Measurements from ENCODE around the gene MAST4.

The MAST4 gene

DNA sequence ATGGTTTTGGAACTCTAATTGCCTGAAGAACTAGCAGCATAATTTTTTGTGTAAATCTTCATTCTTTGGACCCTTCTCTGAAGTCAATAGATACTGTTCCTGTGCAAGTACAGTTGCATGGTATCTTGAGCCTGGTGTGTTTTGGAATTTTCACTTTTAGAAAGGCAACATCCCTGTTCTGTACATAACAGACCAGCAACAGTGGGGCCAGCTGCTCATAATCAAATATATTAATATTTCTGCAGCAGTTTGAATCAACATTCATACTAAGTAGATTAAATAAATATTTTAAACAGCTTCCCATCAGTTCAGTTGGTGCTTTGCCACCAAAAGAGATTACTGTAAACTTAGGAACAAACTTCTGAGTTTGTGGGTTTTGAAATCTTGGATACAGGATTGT is 502.5 kb downstream of the MAST4 start:
- DNase-seq (ENCODE audit: low spot score): no peak
- H3K9me3 ChIP-seq (ENCODE audit: severe bottlenecking): no peaks in the 10 kb centered on the region
- ATAC-seq (ENCODE audit: low read depth): no peak
- H3K36me3 ChIP-seq (ENCODE audit: low read depth): peaks cover 48% of the 10 kb centered on the region
- no peak for TF ChIP-seq CTCF (IDR thresholded peaks at IDR 0.05; ENCODE audit: poor library complexity, severe bottlenecking)
- no peaks in the 10 kb centered on the region for H3K27me3 ChIP-seq (ENCODE audit: insufficient read depth, poor library complexity, severe bottlenecking)
- no peak overlapping the region for H3K27ac ChIP-seq (ENCODE audit: poor library complexity, severe bottlenecking)
- peaks cover 21% of the 10 kb centered on the region for H3K4me1 ChIP-seq (ENCODE audit: insufficient read depth, poor library complexity, severe bottlenecking)
- H3K4me3 ChIP-seq (ENCODE audit: severe bottlenecking): no peak overlapping the region

DNA sequence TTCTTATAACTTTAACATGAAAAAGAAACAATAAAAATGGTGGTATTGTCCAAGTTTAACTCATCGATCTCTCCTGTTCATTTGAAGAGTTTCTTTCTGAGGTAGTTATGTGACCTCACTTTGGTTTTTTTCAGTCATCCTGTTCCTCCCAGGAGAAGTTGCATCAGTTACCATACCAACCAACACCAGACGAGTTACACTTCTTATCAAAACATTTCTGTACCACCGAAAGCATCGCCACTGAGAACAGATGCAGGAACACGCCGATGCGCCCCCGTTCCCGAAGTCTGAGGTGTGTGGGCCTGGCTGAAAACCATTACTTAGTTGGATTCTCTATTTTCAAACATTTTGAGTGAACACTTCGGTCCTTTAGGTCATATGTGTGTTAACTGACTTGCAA is 504.1 kb downstream of the MAST4 start:
- no peak overlapping the region for H3K4me3 ChIP-seq (ENCODE audit: severe bottlenecking)

DNA sequence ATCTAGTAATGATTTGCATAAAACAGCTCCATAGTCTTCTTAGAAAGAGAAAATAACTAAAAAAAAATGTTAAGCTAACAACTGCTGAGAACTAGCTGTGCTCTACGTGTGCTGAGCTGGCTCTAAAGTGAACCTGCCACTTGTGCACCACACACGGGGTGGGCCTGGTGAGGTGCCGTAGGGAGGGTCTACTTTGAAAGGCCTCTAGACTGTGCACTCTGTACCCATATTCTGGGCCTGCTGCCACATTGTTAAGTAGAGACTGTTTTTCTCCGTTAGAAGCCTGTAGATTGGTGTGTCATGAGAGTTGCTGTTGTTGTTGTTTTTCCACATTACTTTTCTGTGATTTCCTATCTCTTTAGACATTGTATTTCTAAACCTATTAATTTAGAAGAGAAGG is 506.5 kb downstream of the MAST4 start:
- no peak overlapping the region for H3K27ac ChIP-seq (ENCODE audit: poor library complexity, severe bottlenecking)
- peaks cover 56% of the 10 kb centered on the region for H3K36me3 ChIP-seq (ENCODE audit: low read depth)
- no peak overlapping the region for H3K4me3 ChIP-seq (ENCODE audit: severe bottlenecking)
- no peaks in the 10 kb centered on the region for H3K27me3 ChIP-seq (ENCODE audit: insufficient read depth, poor library complexity, severe bottlenecking)
- ATAC-seq (ENCODE audit: low read depth) (no peak), DNase-seq (ENCODE audit: low spot score) (no peak)
- H3K9me3 ChIP-seq (ENCODE audit: severe bottlenecking): no peaks in the 10 kb centered on the region
- H3K4me1 ChIP-seq (ENCODE audit: insufficient read depth, poor library complexity, severe bottlenecking): no peaks in the 10 kb centered on the region
- no peak for TF ChIP-seq CTCF (IDR thresholded peaks at IDR 0.05; ENCODE audit: poor library complexity, severe bottlenecking)

More for the DNA sequence above, 504.1 kb downstream of the MAST4 start:
- H3K27me3 ChIP-seq (ENCODE audit: insufficient read depth, poor library complexity, severe bottlenecking): no peaks in the 10 kb centered on the region
- no peak for DNase-seq (ENCODE audit: low spot score)
- H3K27ac ChIP-seq (ENCODE audit: poor library complexity, severe bottlenecking): no peak overlapping the region
- H3K9me3 ChIP-seq (ENCODE audit: severe bottlenecking): no peaks in the 10 kb centered on the region
- H3K4me1 ChIP-seq (ENCODE audit: insufficient read depth, poor library complexity, severe bottlenecking): peaks cover 6% of the 10 kb centered on the region
- no peak for ATAC-seq (ENCODE audit: low read depth)
- no peak for TF ChIP-seq CTCF (IDR thresholded peaks at IDR 0.05; ENCODE audit: poor library complexity, severe bottlenecking)
- peaks cover 63% of the 10 kb centered on the region for H3K36me3 ChIP-seq (ENCODE audit: low read depth)

DNA sequence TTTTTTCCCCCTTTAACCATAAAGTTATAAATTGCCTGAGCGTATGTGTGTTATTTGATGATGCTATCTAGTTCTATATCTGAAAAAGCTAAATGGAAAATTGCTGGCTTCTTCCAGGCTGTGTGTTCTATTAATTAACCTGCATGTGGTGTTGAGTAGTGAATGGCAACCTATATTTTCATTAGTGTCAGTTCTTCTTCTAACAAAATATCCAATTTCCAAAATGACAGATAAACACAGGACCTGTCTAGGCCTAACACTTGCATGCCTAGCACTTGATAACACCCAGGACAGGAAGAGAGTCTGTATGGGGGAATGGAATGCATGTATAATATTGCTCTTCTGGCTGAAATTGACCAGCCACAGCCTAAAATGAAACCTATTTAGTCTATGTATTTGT is 508.7 kb downstream of the MAST4 start:
- H3K9me3 ChIP-seq (ENCODE audit: severe bottlenecking): no peaks in the 10 kb centered on the region
- no peak for ATAC-seq (ENCODE audit: low read depth)
- TF ChIP-seq CTCF (IDR thresholded peaks at IDR 0.05; ENCODE audit: poor library complexity, severe bottlenecking): no peak

DNA sequence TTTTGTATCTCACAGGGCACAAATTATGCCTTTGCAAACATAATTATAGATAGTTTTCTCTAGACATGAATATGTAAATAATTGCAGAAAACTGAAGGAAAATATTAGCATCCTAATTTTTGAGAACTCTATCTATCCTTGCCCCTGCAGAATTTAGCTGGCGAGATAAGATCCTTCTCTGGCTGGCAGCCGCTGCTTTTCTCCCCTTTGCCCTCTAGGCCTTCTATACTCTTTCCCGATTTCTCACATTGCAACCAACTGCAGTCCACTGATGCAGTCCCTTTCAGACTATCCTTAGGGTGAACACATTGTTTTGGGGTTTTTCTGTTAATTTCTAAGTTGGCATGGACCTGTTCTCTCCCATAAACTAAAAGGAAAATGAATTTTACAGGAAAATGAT is 509.1 kb downstream of the MAST4 start:
- no peak overlapping the region for H3K4me3 ChIP-seq (ENCODE audit: severe bottlenecking)
- no peak overlapping the region for H3K27ac ChIP-seq (ENCODE audit: poor library complexity, severe bottlenecking)
- ATAC-seq (ENCODE audit: low read depth): no peak
- no peak for DNase-seq (ENCODE audit: low spot score)
- no peak for TF ChIP-seq CTCF (IDR thresholded peaks at IDR 0.05; ENCODE audit: poor library complexity, severe bottlenecking)
- H3K9me3 ChIP-seq (ENCODE audit: severe bottlenecking): no peaks in the 10 kb centered on the region
- peaks cover 72% of the 10 kb centered on the region for H3K36me3 ChIP-seq (ENCODE audit: low read depth)
- H3K27me3 ChIP-seq (ENCODE audit: insufficient read depth, poor library complexity, severe bottlenecking): no peaks in the 10 kb centered on the region
- H3K4me1 ChIP-seq (ENCODE audit: insufficient read depth, poor library complexity, severe bottlenecking): no peaks in the 10 kb centered on the region

More for the DNA sequence above, 508.7 kb downstream of the MAST4 start:
- DNase-seq (ENCODE audit: low spot score): no peak
- Histone ChIP-seq H3K4me1 (ENCODE audit: insufficient read depth, poor library complexity, severe bottlenecking) (no peaks in the 10 kb centered on the region), H3K27me3 (ENCODE audit: insufficient read depth, poor library complexity, severe bottlenecking) (no peaks in the 10 kb centered on the region), H3K36me3 (ENCODE audit: low read depth) (peaks cover 68% of the 10 kb centered on the region), H3K27ac (ENCODE audit: poor library complexity, severe bottlenecking) (no peak overlapping the region), H3K4me3 (ENCODE audit: severe bottlenecking) (no peak overlapping the region)

All from RWPE2 (cell line).